ENCODE results near the gene CPED1.
"Not testable (repeated sequence)": the region's sequence is repeated elsewhere in the genome, so short reads cannot be mapped to it uniquely, and the experiment has no call there.

The CPED1 gene

DNA sequence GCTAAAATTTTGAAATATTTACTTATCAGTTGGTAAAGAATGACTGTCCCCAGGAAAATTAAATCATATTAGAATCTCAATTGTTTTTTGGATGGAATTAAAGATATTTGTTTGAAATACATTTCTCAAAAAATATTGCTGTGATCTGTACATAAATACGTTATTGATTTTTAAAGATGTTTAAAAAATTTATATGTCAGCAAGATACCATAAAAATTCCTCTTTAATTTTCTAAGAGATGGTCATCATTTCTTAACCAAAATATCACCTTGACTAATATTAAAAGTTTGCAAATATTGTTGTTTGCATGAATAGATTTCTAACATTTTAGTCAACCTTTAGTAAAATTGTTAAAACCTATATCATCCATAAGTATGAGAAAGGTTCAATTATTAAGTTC is 192.8 kb downstream of the CPED1 start:
- DNase-seq (ENCODE audit: low read depth in 2 of 2) = no peak

DNA sequence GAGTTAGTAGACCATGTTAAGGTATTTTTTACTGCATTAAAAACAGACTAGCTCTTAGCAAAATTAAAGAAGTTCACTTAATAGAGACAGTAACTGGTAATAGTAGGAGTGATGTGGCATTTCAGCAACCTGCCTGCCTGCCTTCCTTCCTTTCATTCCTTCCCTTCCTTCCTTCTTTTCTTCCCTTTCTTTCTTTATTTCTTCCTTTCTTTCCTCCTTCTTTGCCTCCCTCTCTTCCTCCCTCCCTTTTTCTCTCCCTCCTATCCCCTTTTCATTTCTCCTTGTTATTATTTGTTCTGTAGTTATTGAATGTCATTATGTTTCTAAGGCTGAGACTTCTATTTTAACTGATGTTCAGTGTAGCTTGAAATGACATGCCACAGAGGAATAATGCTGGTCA is 193.8 kb downstream of the CPED1 start:
- DNase-seq (ENCODE audit: low read depth in 2 of 2) = no peak

DNA sequence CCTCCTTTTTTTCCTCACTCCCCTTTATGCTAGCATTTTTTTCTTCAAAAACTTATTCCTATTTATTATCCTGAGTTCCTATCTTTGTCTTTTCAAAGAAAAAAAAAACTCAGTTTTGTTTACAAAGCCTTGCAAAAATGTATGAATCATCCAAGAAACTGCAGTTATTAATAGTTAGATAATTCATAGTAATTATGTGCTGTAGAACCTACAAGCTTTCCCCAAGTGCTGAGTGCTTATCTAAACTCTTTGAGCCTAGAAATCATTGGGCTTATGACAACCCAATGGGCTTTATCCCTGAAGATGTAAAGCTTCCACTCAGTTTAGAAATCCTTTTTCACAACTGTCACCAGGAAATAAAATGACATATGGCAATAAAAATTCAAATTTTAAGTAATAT is 194.4 kb downstream of the CPED1 start:
- DNase-seq (ENCODE audit: low read depth in 2 of 2) = no peak

DNA sequence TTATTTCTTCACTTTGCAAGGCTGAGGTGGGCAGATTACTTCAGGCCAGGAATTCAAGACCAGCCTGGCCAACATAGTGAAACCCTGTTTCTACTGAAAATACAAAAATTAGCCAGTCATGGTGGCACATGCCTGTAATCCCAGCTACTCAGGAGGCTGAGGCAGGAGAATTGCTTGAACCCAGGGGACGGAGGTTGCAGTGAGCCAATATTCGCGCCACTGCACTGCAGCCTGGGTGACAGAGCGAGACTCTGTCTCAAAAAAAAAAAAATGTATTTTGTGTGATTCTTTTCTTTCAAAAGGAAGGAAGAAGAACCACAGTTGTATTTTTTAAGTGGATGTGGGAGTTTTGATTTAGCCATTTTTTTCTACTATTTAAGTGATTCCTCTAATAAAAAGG is 195.4 kb downstream of the CPED1 start:
- DNase-seq (ENCODE audit: low read depth in 2 of 2) = not testable (repeated sequence)

DNA sequence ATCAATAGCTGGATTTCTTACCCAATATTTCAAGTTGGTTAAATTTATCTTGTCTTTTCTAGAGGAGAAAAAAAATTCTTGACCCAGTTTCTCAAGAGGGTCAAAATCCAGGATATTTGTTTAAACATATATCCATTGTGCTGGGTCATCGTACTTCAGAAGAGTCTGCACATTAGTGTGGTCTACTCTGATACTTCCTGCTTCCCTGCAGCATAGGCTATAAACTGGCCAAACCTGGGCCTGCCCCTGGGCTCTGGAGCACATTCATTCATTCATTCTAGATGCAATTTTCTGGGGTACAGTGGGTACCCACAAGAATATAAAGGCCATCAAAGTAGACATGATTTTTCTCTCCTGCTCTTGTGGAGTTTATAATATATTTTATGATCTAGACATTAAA is 198.2 kb downstream of the CPED1 start:
- DNase-seq (ENCODE audit: low read depth in 2 of 2) = no peak

DNA sequence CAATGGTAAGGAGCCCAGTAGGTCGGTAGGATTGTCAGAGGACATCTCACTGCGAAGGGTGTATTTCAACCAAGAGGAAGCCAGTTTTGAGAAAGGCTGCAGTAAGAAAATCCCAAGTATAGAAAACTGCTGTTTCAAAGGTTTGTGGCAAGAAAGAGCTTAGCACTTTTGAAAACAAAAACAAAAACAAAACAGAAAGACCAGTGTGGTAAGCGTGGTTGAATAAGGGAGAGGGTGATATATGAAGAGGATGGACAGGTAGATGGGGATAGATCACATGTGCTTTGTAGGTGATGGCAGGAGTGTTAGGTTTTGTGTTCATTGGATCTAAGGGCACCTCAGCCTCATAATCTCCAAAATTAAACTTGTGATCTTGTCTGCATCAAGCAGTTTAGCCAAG is 198.7 kb downstream of the CPED1 start:
- no peak for DNase-seq (ENCODE audit: low read depth in 2 of 2)

DNA sequence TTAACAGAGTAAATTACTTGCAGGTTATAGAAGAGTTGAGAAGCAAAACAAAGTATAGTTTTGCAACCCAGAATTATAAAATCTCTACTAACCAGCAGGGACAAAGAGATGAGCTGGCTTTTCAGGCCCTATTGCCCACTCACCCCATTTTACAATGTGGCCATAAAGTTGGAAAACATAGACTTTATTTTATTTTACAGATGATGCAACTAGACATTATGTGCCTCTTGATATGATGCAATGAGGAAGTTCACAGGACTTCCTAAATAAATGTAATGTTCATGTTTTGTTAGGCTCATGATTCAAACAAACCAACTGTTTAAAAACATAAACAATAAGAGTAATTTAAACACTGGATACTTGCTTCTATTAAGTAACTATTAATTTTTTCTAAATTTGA is 199.2 kb downstream of the CPED1 start:
- no peak for DNase-seq (ENCODE audit: low read depth in 2 of 2)

DNA sequence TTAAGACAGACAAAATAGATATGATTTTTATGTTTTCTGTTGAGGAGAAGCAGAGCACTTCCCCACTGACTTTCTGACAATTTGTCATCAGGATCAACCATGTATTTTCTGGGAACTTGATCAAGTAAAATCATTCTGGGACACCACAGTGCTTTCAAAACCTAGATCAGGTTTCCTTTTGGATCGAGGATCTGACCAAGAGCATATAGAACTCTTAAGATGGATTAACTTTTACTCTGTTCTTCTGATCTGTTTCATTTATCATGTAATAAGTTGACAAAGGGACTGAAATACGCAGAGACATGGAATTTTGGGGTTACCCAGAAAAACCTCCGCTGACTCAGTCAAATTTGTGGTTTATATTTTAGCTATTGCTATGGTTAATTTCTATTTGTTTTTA is 204.3 kb downstream of the CPED1 start:
- no peak for DNase-seq (ENCODE audit: low read depth in 2 of 2)

DNA sequence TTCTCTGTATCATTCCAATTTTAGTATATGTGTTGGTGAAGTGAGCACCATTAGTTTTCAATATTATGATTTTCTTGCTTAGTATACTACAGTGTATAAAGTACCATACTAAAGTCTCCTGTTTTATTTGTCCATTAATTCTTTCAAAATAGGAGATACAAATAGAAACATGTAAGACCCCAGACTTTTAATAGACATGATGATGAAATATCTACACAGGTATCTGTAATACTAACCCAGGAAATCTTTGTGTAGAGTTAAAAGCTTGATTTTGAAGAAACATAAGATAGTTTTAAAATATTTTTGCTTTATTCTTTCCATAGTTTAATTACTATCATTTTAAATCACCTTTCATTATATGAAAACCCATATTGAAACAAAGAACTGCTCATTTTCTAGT is 206.5 kb downstream of the CPED1 start:
- no peak for DNase-seq (ENCODE audit: low read depth in 2 of 2)

DNA sequence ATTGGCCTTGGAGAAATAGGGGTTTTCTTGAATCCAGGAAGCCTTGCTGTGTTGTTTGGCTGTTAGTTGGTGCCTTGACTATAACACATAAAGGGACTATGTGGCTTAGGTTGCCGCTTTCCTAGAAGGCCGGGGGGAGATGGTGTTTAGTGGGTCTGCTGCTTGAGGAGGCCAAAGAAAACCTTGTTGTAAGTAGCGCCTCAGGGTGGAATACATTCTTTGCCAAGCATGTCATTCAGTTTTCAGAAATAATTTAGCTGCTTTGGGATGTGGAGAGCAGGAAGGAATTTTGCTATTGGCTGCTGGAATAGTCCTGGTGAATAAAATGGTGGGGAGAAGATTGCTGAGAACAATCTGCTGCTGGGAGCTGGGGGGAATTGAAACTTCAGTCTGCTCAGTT is 207.4 kb downstream of the CPED1 start:
- no peak for DNase-seq (ENCODE audit: low read depth in 2 of 2)

DNA sequence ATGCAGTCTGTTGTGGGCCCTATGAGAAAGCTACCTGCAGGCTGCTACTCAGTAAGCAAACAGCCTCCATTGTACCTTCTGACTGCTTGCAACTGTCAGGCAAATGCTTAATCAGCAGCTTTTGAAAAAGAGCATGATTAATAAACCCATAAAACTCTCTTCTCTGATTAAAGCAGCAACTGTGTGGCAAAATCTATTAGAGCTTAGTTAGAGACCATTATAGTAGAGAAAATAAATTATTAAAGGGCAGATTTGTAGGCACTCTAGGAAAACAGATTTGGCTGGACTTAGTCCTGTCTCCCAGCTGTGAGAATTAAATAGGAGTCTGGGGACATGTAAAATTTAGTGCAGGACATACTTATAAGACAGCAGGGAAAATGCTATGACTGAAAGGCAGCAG is 207.8 kb downstream of the CPED1 start:
- DNase-seq (ENCODE audit: low read depth in 2 of 2) = no peak

DNA sequence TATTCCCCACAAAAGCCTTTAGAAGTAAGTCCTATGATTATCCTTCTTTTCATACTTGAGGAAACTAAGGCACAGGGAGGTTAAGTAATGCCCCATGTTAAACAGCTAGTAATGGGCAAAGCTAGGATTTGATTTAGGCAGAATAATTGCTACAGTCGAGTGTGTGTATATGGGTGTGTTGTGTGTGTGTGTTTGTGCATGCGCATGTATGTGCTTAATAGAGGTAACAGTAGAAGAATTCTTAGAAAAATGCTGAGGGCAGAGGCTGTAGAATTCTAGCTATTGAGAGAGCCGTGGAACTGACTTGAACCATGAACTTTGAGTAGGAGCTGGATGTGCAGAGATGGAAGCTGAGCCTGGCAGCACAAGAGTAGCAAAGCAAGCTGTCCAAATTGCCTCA is 208.9 kb downstream of the CPED1 start:
- DNase-seq (ENCODE audit: low read depth in 2 of 2) = no peak

DNA sequence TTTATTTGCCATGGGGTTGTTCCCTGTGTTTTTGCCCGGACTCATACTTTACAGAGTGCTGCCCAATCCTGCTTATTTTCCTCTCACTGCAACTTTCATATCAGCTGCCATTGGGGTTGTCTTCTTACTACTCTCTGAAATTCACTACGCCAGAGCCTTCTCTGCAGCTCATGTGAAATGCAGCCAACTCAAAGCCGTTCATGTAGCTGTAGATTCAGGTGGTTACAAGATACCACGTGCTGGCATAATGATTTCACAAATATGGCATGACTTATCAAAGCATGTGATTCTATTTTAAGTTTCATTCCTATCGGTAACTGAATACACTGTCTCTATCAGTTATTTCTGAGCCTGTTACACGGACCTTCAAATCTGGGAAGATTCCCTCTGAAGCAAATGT is 210.0 kb downstream of the CPED1 start:
- no peak for DNase-seq (ENCODE audit: low read depth in 2 of 2)

DNA sequence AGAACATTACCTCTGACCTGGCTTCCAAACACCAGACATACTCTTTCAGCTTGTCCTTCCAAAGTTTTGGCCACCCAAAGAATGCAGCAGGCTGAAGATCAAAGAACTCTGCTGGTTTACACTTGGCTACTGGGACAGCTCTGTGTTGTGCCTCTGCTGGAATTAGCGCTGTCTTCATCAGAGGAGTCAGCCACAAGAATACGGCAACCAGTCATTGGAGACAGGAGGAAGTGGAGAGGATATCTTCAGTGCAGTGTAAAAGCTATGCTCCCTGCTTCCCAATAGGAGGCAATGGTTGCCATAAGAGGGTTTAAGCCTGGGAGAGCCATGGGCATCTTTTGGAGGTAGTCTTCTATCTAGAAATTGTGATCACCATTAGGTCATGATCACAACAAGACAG is 213.6 kb downstream of the CPED1 start:
- no peak for DNase-seq (ENCODE audit: low read depth in 2 of 2)

DNA sequence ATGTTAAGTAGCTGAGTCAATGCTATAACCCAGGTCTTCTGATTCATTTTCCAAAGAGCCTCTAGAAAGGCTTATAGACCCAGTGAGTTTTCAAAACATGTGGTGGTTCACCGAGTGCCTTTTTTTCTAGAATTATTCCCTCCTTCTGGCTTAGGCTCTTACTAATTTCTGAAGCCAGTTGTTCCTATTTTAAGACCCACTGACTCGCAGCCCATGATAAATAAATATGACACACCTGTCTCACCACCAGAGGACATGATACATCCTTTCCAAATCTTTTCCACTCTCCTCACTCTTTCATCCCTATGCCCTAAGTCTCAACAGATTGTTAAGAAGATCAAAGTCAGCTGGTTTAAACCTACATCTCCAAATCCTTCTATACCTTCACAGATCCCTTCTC is 214.3 kb downstream of the CPED1 start:
- no peak for DNase-seq (ENCODE audit: low read depth in 2 of 2)

DNA sequence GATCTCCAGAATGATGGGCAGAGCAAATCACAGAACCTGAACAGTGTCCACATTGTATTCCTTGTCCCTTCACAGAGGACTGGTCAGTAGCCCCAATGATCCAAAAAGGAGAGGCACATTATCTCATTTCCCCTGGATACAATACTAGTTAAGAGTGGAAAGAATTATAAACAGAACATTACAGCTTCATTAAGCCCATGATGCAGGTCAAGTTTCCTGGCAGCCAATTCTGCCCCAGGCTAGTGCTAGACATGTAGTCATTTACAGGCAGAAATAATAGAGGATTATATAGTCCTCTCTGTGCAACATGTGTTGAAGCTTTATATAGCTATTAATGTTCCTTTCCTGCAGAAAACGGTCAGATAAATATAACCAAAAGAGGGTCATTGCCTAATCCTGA is 216.0 kb downstream of the CPED1 start:
- DNase-seq (ENCODE audit: low read depth in 2 of 2) = no peak

DNA sequence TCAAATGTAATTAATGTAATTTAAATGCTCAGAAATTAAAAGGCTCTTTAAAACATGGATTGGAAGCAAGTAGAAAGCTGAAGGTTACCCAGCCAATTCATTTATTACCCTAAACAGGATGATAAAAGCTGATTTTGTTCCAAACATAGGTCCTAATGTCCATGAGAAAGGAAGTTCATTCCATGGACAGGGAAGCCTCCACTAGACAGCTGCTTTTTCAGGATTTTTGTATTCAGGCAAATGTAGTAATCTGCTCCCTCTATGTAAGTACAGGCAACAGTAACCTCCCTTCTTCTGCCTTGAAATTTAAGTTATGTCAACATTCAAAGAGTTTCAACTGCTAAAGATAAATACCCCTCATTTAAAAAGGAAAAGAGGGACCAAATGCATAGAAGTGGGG is 217.3 kb downstream of the CPED1 start:
- no peak for DNase-seq (ENCODE audit: low read depth in 2 of 2)

DNA sequence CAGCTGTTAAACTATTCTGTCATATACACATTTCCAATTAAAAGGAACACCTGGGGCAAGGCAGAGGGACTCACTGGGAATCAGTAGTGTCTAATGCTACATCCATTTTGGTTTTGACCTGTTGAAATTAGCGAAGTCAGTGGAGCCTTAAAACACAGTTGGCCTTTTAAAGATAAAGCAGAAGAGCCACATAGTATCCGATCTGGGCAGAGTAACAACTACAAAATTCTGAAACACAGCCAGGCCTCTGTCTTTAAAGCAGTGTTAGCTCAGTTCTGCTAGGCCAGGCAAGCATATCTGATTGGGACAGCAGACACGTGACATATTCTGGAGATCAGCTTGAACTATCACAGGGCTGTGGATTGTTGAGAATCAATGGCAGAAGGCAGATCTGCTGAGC is 222.7 kb downstream of the CPED1 start:
- DNase-seq (ENCODE audit: low read depth in 2 of 2) = no peak

DNA sequence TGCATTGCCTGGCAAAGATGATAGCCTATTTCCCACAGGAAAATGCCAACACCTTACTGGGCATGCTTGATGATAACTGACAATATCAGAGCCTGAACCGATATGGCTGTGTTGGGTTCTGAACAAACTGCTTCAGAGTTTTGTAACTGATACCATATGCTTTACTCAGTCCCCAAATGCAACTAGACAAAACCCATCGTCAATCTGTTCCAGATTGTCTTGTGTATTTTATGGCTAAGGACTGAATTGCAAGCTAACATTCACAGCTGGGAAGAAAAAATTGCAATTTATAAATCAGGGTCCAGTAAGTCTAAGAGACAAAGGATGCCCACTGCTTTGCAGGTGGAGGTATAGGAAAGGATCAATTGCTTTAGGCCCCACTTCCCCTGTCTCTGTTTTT is 223.5 kb downstream of the CPED1 start:
- no peak for DNase-seq (ENCODE audit: low read depth in 2 of 2)

DNA sequence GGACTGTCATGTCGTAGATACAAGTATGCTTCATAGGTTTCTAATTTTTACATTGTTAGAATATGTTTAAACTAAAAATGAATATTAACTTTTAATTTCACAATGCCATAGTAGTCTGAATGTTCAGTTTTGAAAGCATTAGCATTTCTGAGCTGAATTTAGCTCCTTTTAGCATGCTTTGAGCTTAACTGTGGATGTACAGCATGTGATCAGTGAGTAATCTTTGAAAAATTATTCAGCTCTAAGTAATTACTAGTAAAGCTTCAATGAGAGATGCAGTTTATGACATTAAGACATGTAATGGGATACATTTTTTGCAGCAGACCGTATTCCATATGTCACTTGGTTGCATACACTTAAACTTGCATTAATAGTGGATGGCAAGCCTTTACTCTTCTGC is 226.1 kb downstream of the CPED1 start:
- DNase-seq (ENCODE audit: low read depth in 2 of 2) = no peak

DNA sequence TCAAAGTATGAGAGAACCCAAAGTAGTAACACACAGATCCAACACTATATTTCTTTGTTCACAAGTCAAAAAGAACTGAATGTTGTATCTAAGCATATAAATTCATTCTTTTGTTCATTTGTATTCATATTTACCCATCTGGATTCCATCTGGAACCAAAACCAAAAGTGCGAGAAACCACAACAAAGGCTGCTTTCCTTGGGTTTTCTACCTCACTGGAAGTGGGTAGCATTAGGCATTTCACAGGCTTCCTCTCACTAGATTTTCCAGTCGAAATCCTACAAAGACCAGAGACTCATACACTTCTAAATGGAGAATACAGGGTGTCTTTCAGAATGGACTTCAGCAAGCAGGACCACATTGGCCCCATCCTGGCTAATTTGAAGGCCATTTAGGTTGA is 230.5 kb downstream of the CPED1 start:
- DNase-seq (ENCODE audit: low read depth in 2 of 2) = no peak

DNA sequence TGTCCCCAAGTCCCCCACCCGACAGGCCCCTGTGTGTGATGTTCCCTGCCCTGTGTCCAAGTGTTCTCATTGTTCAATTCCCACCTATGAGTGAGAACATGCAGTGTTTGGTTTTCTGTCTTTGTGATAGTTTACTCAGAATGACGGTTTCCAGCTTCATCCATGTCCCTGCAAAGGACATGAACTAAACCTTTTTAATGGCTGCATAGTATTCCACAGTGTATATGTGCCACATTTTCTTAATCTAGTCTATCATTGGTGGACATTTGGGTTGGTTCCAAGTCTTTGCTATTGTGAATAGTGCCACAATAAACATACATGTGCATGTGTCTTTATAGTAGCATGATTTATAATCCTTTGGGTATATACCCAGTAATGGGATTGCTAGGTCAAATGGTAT is 232.6 kb downstream of the CPED1 start:
- DNase-seq (ENCODE audit: low read depth in 2 of 2) = not testable (repeated sequence)

DNA sequence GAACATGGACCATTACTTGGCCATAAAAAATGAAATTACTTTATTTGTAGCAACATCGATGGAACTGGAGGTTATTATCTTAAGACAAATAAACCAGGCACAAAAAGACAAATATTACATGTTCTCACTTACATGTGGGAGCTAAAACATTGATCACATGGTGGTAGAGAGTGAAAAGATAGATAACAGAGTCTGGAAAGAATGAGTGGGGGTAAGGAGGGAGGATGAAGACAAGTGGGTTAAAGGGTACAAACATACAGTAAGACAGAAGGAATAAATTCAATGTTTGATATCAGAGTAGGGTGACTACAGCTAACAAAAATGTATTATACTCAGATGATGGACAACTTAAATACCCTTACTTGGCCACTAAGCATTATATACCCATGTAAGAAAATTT is 240.3 kb downstream of the CPED1 start:
- DNase-seq (ENCODE audit: low read depth in 2 of 2) = no peak

DNA sequence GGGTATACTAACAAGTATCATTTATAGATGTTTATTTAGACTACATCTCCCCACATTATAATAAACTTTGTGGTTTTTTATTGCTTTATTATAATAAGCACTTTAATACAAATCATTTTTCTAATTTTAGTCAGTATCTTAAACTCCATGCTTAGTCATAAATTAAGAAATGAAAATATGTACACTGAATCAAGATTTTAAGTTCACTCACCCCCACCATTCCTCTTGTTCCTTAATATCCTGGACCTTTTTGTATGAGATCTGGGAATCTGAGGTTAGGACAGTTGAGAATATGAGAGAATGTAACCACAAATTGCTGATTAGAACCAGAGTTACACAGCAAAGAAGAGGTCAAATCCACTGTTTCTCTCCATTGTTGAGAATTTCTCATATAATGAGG is 246.7 kb downstream of the CPED1 start:
- DNase-seq (ENCODE audit: low read depth in 2 of 2) = no peak

DNA sequence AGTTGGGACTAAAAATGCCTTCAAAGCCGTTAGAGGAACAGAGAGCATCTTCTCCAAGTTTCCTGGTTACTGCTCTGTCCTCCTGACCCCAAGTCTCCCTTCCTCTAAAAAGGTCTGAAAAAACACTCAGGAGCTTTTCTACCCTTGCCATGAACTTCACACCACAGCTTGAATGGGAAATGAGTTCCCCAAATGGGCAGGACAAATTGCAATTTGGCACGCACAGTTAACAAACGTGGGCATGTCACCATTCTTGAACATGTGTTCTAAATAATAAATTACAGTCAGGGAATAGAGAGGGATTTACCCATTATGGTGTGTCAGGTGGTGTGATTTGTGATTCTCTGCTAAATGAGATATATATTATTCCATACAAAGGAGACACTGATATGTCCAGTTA is 249.1 kb downstream of the CPED1 start:
- no peak for DNase-seq (ENCODE audit: low read depth in 2 of 2)

Measured in stimulated activated CD4-positive, alpha-beta T cell treated with anti-CD3 and anti-CD28 coated beads, Interleukin-1b, Interleukin-23, amount 100 ng/mL, for 1 hour (primary cell).